Occipital lobe (tissue), 2 donors: ENCODE results near the gene PES1. TPM values are rescaled to one million over a fixed set of nuclear protein-coding genes. Genes with fewer than 3 reads are reported as not detected.
A peak's percentile ranks its signal among the peaks of the same experiment; 100 is the strongest.
"Not testable (repeated sequence)": the region's sequence is repeated elsewhere in the genome, so short reads cannot be mapped to it uniquely, and the experiment has no call there.

ENCODE experiments used
- DNase-seq: peaks from one replicate; lab custom pipeline; 2025; lab: John Stamatoyannopoulos, UW
- total RNA-seq: library from RNA; depleted of rRNA; stranded (reverse); fragments of >200 nt; gene quantifications from one replicate; pipeline ENCODE4 v1.2.3, GENCODE V29; 2014

PES1 gene
- total RNA-seq, 1 donor from 2014 or later: 41.3 TPM

DNA sequence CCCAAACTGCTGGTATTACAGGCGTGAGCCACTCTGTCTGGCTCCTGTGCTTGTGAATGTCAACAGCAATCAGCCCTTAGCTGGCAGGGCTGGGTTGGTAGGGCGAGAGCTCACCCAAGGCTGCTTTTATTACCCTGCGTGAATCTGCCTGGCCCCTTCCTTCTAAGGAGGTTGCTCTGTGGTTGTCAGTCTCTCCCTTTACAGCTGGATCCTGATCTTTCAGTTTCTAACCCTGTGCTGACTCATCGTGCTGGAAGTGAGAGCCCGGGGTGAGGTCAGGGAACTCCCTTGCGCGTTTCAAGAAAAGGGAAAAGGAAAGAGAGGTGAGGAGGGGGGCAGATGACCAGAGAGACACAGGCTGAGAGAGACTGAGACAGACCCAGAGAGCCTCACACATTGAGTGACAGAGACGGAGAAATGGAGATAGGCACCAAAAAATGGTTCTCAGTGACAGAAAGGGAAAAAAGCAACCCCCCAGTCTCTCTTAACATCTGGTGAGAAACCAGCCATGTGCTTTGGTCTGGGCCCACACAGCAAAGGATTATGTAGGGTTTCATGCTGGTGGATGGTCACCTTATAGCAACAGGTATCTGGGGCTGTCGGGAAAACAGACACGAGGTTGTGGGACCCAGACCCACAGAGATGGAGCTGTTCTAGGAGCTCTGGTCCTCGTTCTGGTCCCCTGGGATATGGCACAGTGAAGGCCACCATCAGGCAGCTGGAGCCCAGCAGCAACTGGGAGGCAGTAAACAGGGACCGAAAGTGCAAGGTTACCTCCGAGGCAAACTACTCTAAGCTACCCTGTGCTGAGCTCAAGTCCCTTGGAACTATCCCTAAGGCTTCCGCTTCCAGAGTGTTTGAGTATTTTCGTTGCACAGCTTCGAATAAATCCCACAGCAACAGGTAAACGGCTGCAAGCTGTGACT lies 17.8 kb upstream of the PES1 start:
- no peak for DNase-seq

DNA sequence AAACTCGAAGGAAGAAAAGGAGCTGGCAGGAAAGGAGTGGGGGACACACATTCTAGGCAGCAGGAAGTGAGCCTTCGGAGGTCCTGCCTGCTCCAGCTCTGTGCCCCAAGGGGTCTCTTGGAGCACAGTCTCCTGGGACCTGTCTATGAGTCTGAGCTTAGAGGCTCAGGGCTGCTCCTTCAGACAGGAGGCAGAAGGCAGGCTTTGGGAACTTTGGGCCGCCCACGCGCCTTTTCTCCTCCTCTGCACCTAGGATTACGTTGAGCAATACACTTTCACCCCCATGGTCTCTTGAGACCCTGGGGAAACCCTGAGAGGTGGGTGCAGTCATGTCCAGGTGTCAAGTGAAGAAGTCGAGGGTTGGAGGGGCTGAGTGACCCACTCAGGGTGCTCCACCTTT lies 16.2 kb upstream of the PES1 start:
- no peak for DNase-seq

DNA sequence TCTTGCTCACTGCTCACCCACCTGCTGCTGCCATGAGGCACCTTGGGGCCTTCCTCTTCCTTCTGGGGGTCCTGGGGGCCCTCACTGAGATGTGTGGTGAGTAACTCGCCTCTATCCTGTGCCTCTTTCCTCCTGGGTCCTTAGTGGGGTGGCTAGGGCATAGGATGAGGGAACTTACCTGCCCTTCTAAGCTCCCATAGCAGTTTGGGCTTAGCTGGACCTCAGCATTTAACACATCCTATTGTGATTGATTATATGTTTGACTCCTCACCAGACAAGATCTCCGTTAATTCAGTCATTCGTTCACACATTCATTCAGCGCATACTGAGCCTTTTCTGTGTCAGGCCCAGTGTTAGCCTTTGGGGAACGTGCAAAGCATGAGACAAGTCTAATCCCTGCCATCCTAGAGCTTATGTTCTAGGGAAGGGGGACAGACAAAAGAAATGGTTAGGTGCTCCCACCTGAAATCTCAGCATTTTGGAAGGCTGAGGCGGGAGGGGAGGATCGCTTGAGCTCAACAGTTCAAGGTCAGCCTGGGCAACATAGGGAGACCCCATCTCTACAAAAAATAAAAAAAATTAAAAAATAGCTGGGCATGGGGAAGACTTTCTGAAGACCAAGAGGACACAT lies 15.7 kb upstream of the PES1 start:
- DNase-seq: no peak

DNA sequence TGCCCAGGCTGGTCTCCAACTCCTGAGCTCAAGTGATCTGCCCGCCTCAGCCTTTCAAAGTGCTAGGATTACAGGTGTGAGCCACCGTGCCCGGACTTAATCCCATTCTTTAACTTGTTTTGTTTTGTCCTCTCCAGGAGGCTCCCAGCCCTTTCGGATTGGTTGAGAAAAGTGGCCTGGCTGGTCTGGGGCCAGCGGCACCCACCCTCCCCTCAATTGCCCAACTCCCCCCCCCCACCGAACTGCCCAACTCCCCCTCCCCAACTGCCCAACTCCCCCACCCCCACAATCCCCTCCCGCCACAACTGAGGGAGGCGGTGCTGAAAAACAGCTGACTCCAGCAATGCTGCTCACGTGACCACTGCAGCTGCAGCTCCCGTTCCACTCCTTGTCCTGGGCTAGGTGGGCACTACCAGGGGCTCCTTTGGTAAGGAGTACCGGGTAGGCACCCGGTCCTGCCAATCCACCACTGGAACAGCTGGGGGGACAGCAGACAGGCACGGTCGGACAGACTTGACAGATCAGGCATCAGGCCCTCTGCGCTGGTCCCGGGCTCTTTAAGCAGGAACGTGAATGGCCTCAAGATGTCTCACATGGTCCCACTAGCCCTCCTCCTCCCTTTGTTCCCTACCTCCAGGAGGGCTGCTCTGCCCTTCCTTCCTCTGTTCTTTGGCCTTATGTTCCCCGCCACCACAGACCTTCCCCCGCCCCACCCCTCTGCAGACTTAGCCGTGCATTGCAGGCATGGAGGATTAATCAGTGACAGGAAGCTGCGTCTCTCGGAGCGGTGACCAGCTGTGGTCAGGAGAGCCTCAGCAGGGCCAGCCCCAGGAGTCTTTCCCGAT lies 15.0 kb upstream of the PES1 start, which contains the start of gene TCN2:
TCN2 (plus strand) TSS at position 720 of the 845 bp plus-strand sequence. CDS start 158 bp downstream, outside the sequence.
- peak; percentile 67 for DNase-seq

DNA sequence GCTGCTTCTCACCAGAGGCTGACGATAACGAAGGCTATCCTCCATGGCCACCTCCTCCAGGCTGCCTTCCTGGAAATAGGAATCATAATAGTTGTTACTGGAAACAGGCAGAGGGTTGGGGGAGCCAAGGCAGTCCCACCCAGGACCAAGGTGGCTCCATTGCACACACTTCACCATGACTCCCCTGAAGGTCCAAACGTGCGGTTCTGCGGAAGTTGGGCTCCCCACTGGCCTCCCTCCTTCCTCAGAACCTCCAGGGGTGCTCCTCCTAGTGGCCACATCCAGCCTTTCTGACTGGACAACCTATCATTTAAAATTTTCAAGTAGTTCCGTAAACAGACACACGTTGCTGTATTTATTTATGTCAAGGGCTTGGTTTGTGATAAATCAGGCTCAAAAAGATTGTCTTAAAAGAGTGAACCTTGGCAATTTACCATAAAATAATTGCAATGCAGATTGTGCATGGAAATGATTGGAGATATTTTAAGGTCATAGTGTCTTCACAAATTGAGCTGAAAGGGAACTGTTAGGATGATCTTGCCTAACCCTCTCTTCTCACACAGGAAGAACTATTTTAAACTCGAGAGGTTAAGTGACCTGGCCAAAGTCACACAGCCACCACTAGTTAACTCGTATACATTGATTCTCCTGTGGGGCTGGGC lies 13.9 kb upstream of the PES1 start:
- DNase-seq: no peak

DNA sequence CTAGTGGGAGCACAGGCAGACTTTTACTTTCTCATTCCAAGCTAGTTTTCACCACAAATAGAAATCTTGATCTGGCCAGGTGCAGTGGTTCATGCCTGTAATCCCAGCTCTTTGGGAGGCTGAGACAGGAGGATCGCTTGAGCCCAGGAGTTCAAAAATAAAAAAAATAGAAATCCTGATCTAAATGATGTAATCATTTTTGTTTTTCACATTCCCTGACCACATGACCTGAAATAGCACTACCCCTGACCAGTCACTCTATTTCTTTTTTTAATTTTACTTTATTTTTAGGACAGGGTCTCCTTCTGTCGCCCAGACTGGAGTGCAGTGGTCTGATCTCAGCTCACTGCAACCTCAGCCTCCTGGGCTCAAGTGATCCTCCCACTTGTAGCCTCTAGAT lies 13.0 kb upstream of the PES1 start:
- no peak for DNase-seq

DNA sequence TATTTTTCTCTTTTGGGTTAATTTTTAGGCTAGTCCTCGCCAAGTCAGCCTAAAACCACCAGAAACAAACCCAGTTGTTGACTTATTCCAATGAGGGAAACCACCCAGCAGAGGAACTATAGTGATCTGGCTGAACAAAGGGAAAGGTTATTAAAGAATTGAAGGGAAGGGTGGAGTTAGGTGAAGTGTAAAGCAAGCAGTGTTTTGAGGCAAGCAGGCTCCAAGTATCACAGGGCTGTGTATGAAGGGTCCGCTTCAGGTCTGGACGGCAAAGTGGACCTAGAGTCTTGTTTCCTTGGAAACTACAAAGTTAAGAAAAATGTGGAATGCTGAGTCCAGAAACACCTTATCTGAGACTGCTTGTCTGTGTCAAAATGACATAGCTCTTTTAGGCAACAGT lies 12.1 kb upstream of the PES1 start:
- no peak for DNase-seq

DNA sequence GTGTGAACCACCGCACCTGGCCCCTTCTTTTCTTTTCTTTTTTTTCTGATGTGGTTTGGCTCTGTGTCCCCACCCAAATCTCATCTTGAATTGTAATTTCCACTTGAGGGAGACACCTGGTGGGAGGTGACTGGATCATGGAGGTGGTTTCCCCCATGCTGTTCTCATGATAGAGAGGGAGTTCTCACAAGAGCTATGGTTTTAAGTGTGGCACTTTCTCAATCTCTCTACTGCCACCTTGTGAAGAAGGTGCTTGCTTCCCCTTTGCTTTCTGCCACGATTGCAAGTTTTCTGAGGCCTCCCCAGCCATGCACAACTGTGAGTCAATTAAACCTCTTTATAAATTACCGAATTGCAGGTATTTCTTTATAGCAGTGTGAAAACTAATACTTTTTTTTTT lies 10.3 kb upstream of the PES1 start:
- no peak for DNase-seq

DNA sequence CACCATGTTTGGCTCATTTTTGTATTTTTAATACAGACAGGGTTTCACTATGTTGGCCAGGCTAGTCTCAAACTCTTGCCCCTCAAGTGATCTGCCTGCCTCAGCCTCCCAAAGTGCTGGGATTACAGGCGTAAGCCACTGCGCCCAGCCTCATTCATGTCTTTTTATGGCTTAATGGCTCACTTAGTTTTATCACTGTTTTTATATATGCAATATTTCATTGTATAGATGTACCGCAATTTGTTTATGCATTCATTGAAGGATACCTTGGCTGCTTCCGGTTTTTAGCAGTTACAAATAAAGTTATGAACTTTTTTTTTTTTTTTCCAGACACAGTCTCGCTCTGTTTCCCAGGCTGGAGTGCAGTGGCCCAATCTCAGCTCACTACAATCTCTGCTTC lies 9.8 kb upstream of the PES1 start:
- no peak for DNase-seq

DNA sequence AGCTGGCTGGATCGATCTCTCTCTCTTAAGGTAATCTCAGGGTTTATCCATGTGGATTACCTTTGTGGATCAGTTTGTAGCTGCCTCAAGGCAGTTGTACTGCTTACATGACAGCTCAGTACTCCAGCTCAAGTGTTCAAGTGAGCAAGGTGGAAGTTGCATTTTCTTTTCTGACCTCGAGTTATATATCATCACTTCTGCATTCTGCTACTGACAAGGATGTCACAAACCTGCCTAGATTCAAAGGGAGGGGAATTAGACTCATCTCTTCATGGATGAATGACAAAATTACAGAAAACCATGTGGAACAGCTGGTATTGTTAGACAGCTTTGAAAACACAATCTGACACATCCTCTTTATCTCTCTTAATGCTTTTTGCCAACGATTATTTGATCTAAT lies 9.2 kb upstream of the PES1 start:
- no peak for DNase-seq

DNA sequence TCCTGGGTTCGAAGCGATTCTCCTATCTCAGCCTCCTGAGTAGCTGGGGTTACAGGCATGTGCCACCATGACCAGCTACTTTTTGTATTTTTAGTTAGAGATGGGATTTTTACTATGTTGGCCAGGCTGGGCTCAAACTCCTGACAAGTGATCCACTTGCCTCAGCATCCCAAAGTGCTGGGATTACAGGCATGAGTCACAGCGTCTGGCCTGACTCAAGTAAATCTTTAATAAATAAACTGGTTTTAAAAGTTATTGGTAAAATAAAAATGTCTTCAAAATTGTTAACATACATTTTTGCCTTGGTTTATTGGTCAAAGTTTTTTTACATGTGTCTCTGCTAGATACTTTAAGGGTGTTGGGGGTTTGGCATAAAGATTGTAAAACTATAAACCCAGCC lies 7.3 kb upstream of the PES1 start:
- DNase-seq: no peak

DNA sequence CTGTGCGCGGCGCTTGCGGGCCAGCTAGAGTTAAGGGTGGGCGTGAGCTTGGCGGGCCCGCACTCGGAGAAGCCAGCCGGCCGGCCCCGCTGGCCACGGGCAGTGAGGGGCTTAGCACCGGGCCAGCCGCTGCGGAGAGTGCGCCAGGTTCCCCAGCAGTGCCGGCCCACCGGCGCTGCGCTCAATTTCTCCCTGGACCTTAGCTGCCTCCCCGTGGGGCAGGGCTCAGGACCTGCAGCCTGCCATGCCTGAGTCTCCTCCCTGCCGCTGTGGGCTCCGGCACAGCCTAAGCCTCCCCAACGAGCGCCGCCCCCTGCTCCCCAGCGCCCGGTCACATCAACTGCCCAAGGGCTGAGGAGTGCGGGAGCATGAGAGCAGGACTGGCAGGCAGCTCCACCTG lies 5.2 kb upstream of the PES1 start:
- DNase-seq: no peak

DNA sequence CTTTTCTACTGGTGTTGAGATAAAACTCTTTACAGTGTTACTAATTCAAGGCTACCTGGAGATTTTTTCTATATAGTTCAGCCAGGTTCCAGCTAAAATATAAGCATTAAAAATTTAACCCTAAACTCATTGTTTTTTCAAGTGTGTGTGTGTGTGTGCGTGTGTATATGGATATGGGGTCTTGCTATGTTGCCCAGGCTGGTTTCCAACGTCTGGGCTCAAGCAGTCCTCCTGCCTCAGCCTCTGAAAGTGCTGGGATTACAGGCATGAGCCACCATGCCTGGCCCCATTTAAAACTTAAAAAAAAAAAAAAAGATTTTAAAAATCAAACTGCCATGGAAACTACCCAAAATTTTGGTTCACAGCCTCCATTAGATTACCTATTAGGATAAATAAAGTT lies 4.5 kb upstream of the PES1 start:
- no peak for DNase-seq

DNA sequence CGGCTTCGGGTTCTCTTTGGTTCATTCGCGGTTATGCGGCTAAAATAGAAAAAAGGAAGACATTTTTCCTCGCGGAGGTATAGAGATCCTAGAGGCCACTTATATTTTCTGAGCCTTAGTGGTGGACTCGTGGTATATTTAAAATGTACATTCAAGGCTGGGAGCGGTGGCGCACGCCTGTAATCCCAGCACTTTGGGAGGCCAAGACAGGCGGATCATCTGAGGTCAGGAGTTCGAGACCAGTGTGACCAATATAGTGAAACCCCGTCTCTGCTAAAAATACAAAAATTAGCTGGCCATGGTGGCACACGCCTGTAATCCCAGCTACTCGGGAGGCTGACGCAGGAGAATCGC lies 627 bp upstream of the PES1 start:
- DNase-seq: not testable (repeated sequence)

DNA sequence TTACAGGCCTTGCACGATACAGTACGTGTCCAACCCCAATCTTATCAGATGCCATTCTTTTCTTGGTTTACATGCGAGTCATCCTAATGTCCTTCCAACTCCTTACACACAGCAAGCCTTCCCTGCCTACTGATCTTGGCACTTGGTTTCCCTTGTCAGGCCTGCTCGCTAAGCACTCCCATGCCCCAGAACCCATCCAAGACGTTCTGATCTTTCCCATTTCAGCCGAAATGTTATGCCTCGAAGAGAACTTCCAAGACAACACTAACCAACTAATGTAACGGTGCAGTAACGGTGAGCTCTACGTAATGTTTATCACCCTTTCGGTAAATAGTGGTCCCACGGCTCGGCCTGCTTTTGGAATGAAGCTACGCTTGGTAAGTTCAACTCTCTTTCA lies 521 bp downstream of the PES1 start:
- no peak for DNase-seq

DNA sequence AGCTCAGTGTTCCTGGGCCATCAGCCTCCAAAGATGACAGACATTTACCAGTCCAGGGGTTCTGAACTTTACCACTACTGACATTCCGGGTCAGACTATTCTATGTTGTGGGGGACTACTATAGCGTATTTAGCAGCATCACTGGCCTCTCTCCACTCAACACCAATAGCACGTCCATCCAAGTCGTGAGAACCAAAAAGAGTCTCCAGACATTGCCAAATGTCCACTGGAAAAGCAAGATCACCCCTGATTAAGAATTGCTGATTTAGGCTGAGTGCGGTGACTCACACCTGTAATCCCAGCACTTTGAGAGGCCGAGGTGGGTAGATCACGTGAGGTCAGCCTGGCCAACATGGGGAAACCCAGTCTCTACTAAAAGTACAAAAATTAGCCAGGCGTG lies 5.3 kb downstream of the PES1 start:
- no peak for DNase-seq

DNA sequence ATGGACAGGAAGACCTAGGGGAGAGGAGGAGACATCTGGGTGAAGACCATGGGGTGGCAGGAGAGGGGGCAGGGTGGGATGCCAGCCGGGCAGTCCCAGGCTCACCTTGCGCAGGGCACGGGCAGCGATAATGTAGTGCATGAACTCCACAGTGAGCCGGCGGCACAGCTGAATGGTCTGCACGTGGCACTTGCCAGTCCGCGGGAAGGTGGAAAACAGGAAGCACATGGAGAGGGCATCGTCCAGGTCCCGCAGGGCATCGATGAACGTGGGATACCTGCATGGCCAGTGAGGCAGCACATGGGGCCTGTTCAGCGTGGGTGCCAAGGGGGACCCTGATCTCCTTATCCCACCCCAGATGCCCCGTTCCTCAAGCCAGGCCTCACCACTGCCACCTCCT lies 7.3 kb downstream of the PES1 start:
- no peak for DNase-seq

DNA sequence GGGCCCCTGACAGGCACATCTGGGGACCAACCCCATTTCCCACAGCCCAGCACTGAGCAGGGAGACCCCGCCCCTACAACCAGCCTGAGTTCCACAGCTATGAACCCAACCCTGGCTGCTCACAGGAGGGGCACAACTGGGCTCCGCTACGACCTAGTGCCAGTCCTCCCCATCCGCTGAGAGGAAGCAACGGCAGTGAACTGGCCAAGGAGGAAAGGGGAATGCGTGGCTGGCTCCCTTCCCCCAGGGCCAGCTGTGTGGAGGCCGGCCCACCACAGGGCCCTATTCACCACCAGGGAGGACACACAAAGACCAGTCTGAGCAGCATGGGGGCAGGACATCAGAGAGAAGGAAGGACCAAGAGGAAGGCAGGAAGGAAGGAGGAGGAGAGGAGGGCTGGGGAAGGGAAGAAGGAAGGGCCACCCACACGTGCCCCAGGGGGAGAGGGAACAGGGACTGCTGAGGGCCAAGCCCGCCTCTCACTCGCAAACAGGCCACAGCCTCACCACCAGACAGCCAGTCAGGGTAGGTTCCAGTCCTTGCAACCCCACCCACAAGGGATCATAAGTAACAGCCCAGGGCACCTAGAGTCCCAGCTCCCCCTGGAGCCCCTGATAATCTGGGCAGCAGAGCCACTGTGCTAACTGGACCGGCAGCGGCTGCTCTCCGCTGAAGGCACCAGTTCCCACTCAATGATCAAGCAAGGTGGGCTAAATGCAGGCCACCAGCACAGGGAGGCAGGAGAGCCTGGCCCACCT lies 8.7 kb downstream of the PES1 start:
- no peak for DNase-seq

DNA sequence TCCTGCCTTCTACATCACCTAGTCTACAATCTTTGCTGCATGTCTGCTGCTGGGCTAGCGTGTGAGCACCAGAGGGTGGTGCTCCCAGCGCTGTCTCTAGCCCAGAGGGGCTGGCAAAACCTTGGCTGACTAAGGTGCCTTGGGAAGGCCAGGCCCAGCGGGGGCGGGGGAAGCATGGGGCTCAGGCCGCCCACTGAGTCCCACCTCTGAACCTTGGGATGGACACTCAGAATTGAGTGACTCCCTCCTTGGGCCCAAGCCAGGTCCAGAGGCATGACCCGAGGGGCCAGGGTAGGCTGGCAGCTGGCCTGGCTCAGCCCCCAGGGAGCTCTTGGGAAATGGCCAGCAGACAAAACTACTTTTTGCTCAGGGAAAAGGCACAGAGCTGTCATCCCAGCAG lies 9.7 kb downstream of the PES1 start:
- no peak for DNase-seq

DNA sequence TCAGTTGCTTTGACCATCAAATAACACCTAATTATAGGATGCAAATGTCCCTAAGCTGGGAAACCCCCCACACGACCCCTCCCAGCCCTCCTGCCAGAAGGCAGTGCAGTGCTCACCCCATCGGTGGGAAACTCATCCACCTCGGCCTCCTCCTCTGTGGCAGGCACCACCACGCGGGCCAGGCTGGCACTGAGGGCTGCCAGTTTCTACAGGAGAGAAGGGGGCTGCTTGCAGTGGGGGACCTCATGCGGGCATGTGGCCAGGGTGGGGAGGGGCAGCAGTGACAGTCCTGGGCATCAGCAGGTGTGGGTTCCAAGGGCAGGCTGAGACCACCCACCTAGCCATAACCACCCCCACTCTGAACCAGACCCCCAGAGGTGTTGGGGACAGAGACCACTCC lies 10.8 kb downstream of the PES1 start:
- DNase-seq: no peak

DNA sequence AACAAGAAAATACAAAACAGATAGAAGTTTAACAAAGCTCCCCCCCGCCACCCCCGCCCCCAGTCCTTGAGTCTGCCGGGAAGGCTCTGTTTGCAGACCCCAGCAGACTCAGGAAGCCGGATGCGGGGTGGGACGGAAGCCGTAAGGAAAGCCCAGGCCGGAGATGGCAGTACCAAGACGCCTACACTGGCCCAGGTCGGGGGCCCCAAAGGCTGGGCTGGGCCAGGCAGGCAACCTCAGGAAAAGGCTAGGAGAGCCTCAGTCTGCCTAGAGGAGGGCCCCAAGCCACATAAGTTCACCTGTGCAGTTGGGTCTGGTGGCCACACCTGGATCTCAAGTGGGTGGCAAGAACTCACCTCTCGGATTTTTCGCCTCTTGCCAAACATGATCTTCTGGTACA lies 13.2 kb downstream of the PES1 start:
- no peak for DNase-seq
